ENCODE data around the gene STK16.
"Not testable (repeated sequence)": the region's sequence is repeated elsewhere in the genome, so short reads cannot be mapped to it uniquely, and the experiment has no call there.

Gene STK16

GRCh38 chr2:219245148-219245898, at the start of gene STK16, which contains the start of gene GLB1L:
Gene STK16, plus strand, starts transcription at chr2:219245479. Its CDS starts 521 bp downstream, at chr2:219246000.
Gene GLB1L, minus strand, starts transcription at chr2:219245444. Its CDS starts 1,871 bp downstream, at chr2:219243573.
- peak in 55 of 56 donors; percentile 26 to 94 (median 84) for DNase-seq

- no peak for DNase-seq
These were observed 47.9 kb upstream of the STK16 start for GRCh38 chr2:219197388-219197787.

- no peak for DNase-seq
These were observed 46.3 kb upstream of the STK16 start for GRCh38 chr2:219198974-219199373.

GRCh38 chr2:219199470-219200211, 45.6 kb upstream of the STK16 start:
- no peak for DNase-seq

- DNase-seq = peak in 2 of 56 donors; percentile 2 to 11
These were observed 44.6 kb upstream of the STK16 start for GRCh38 chr2:219200502-219201326.

GRCh38 chr2:219201331-219201730, 43.9 kb upstream of the STK16 start:
- DNase-seq = not testable (repeated sequence)

- DNase-seq = no peak
These were observed 40.7 kb upstream of the STK16 start for GRCh38 chr2:219204425-219205164.

GRCh38 chr2:219205165-219205538, 40.1 kb upstream of the STK16 start:
- no peak for DNase-seq

GRCh38 chr2:219205981-219206327, 39.3 kb upstream of the STK16 start:
- DNase-seq = no peak

- DNase-seq = peak; percentile 54 to 97 (median 91)
These were observed 38.7 kb upstream of the STK16 start, which contains the start of gene ZFAND2B for GRCh38 chr2:219206328-219207133. Gene ZFAND2B, plus strand, starts transcription at chr2:219206782. Its CDS starts 206 bp downstream, at chr2:219206988.

GRCh38 chr2:219207134-219207883, 38.0 kb upstream of the STK16 start:
- peak in 1 of 56 donors; percentile 78 for DNase-seq

- peak in 1 of 56 donors; percentile 10 for DNase-seq
These were observed 37.2 kb upstream of the STK16 start for GRCh38 chr2:219207884-219208740.

- DNase-seq = no peak
These were observed 35.8 kb upstream of the STK16 start for GRCh38 chr2:219209236-219210195.

GRCh38 chr2:219210196-219210885, 34.9 kb upstream of the STK16 start:
- DNase-seq = no peak

- no peak for DNase-seq
These were observed 34.4 kb upstream of the STK16 start for GRCh38 chr2:219210886-219211362.

GRCh38 chr2:219213026-219213415, 32.3 kb upstream of the STK16 start:
- DNase-seq = no peak

Measured in nucleus accumbens (tissue), 56 donors.